Upper lobe of right lung (tissue), 1 donor: ENCODE data around the gene SRR. TPM values are rescaled to one million over a fixed set of nuclear protein-coding genes. Genes with fewer than 3 reads are reported as not detected.
"Not testable (repeated sequence)": the region's sequence is repeated elsewhere in the genome, so short reads cannot be mapped to it uniquely, and the experiment has no call there.

ENCODE experiments used
- ATAC-seq: fragments of 200-7000 bp; cut with Tn5 transposase; one replicate; pipeline ENCODE4 v1.9.1; 2020; ENCODE audit warnings: mild to moderate bottlenecking, moderate library complexity
- DNase-seq: peaks from one replicate; pipeline ENCODE4 v3.0.0-alpha.2; 2020
- H3K27ac ChIP-seq: fragments of 200-600 bp; one replicate; pipeline ENCODE4 v1.8.0; 2022
- H3K27me3 ChIP-seq: fragments of 200-600 bp; one replicate; pipeline ENCODE4 v1.8.0; 2022; ENCODE audit warnings: mild to moderate bottlenecking
- H3K36me3 ChIP-seq: fragments of 200-600 bp; one replicate; pipeline ENCODE4 v1.8.0; 2022
- H3K4me1 ChIP-seq: fragments of 200-600 bp; one replicate; pipeline ENCODE4 v1.8.0; 2022
- H3K4me3 ChIP-seq: fragments of 200-600 bp; one replicate; pipeline ENCODE4 v1.8.0; 2022; ENCODE audit warnings: mild to moderate bottlenecking
- H3K9me3 ChIP-seq: fragments of 200-600 bp; one replicate; pipeline ENCODE4 v1.8.0; 2022
- intact Hi-C: fragments of 100-400 bp; cut with DNase I; formaldehyde crosslinking; loops from one replicate; pipeline ENCODE4 v1.11.0; 2022
- long read RNA-seq: library from polyadenylated mRNA; unstranded; transcript quantifications from one replicate; pipeline ENCODE4 v2.0.0, GENCODE V29; 2021
- total RNA-seq: library from RNA; stranded (reverse); fragmentation: NEBNext Ultra II Directional; extraction: Animal tissue kit (Norgen Biotek cat#: 25700); gene quantifications from one replicate; pipeline ENCODE4 v1.2.1, GENCODE V29; 2021
- TF ChIP-seq, protein P1 (sequence below): fragments of 200-600 bp; IDR thresholded peaks from one replicate; pipeline ENCODE4 v1.8.0; 2022; ENCODE audit warnings: antibody characterized with exemption
- donor health status: DM: no; HTN: yes; CAD: no; lungs with severe emphysema.

The SRR gene
- total RNA-seq: 6.3 TPM
- long read RNA-seq, transcript SRR-201 (8 exons, 2,728 nt): major isoform, 15 of 19 reads
- long read RNA-seq, partial matches to known transcripts: 1 of 19 reads
- long read RNA-seq, other reads (novel, unspliced or antisense): 3 of 19 reads

DNA sequence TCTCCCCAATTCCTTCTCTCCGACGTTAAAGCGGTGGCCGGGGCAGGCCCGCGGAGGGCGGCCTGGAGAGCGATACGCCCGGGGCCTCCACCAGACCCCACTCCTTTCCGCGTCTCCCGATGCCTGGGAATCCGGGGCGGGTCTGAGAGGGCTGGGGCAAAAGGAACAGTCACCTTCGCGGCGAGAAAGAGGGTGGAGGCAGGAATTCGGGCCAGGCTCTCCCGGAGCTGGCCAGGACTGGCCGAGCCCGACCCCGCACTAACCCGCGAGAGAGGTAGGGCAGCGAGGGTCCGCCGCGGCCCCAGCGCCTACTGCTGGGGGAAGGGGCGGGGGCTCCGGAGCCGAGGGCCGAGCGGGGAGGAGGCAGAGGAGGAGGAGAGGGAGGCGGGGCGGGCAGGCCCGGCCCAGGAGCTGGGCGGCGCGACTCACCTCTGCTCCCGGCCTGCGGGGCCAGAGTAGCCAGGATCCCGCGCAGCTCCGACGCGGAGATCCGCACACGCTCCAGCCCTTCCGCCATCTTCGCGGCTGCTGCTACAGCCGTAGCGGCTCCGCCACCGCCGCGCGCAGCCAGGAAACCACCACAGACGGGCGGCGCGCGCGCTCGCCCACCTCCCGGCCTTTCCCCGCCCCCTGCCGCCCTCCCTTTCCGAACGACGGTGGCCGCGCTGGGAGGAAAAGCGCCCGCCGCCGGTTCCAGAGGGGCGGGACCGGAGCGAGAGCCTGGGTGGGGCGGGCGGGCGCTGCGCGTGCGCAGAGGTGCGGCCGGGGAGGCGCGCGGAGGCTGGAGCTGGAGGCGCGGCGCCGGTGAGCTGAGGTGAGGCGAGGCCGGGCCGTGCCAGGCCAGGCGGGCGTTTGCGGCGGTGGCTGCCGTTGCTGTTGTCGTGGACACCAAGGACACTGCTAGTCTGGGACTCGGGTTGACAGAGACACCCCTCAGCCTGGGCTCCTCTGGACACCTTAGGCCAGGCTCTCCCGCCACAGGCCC, at the start of gene SRR, which contains the start of gene SMG6:
Gene SRR (plus strand): TSS at position 747 of the 985 bp plus-strand sequence. CDS start 11,611 bp downstream, outside the sequence.
Gene SMG6 (minus strand): TSS at position 582 of the 985 bp plus-strand sequence. CDS start 65 bp downstream, at position 517.
- Histone ChIP-seq H3K27me3 (no peaks in the 10 kb centered on the region), H3K27ac (peak within 1 kb of the TSS; percentile 86), H3K4me1 (peaks cover 20% of the 10 kb centered on the region), H3K9me3 (no peaks in the 10 kb centered on the region), H3K36me3 (peaks cover 11% of the 10 kb centered on the region), H3K4me3 (peak within 1 kb of the TSS; percentile 84)
- intact Hi-C loops: no loop called here
- DNase-seq (peak; percentile 97), ATAC-seq (peak; percentile 97)
- TF ChIP-seq, protein P1, sequence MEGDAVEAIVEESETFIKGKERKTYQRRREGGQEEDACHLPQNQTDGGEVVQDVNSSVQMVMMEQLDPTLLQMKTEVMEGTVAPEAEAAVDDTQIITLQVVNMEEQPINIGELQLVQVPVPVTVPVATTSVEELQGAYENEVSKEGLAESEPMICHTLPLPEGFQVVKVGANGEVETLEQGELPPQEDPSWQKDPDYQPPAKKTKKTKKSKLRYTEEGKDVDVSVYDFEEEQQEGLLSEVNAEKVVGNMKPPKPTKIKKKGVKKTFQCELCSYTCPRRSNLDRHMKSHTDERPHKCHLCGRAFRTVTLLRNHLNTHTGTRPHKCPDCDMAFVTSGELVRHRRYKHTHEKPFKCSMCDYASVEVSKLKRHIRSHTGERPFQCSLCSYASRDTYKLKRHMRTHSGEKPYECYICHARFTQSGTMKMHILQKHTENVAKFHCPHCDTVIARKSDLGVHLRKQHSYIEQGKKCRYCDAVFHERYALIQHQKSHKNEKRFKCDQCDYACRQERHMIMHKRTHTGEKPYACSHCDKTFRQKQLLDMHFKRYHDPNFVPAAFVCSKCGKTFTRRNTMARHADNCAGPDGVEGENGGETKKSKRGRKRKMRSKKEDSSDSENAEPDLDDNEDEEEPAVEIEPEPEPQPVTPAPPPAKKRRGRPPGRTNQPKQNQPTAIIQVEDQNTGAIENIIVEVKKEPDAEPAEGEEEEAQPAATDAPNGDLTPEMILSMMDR: no peak

DNA sequence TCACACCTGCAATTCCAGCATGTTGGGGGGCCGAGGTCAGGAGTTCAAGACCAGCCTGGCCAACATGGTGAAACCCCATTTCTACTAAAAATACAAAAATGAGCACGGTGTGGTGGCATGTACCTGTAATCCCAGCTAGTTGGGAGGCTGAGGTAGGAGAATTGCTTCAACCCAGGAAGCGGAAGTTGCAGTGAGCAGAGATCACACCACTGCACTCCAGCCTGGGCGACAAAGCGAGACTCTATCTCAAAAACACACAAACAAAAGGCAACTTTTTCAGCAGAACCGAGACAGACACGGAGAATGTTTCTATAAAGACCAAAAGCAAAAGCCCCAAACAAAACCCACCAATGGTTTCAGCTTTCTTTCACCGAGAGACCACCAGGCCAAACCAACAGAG, 44.9 kb upstream of the SRR start:
- peaks cover 14% of the 10 kb centered on the region for H3K4me1 ChIP-seq

GRCh38 chr17:2259769-2260536, 43.8 kb upstream of the SRR start:
- Histone ChIP-seq H3K4me3 (no peak overlapping the region), H3K9me3 (no peaks in the 10 kb centered on the region), H3K36me3 (no peaks in the 10 kb centered on the region), H3K27me3 (no peaks in the 10 kb centered on the region), H3K27ac (no peak overlapping the region), H3K4me1 (peaks cover 24% of the 10 kb centered on the region)
- ATAC-seq (no peak), DNase-seq (no peak)
- intact Hi-C loops: no loop called here
- TF ChIP-seq, protein P1: no peak

More for the DNA sequence above, 44.9 kb upstream of the SRR start:
- H3K27ac ChIP-seq, intact Hi-C loops, H3K27me3 ChIP-seq, H3K9me3 ChIP-seq, H3K36me3 ChIP-seq, DNase-seq, H3K4me3 ChIP-seq, ATAC-seq: not testable (repeated sequence)

- H3K27ac ChIP-seq: peak overlapping the region; percentile 26
- H3K4me3 ChIP-seq: no peak overlapping the region
- TF ChIP-seq, protein P1: no peak
- no peaks in the 10 kb centered on the region for H3K9me3 ChIP-seq
- intact Hi-C loops: no loop called here
- peaks cover 4% of the 10 kb centered on the region for H3K36me3 ChIP-seq
- DNase-seq (no peak), ATAC-seq (no peak)
- H3K27me3 ChIP-seq: no peaks in the 10 kb centered on the region
- peaks cover 31% of the 10 kb centered on the region for H3K4me1 ChIP-seq
Measured at GRCh38 chr17:2262135-2262587, 41.6 kb upstream of the SRR start.

GRCh38 chr17:2263183-2264066, 40.3 kb upstream of the SRR start:
- intact Hi-C loops: no loop called here
- DNase-seq (no peak), ATAC-seq (no peak)
- TF ChIP-seq, protein P1: no peak
- peaks cover 4% of the 10 kb centered on the region for H3K36me3 ChIP-seq
- H3K4me1 ChIP-seq: peaks cover 31% of the 10 kb centered on the region
- H3K27me3 ChIP-seq: no peaks in the 10 kb centered on the region
- no peaks in the 10 kb centered on the region for H3K9me3 ChIP-seq
- H3K27ac ChIP-seq: peak overlapping the region; percentile 33
- no peak overlapping the region for H3K4me3 ChIP-seq
